ENCODE results near the gene SPDYE17. TPM values are rescaled to one million over a fixed set of nuclear protein-coding genes. Genes with fewer than 3 reads are reported as not detected.
"Not testable (repeated sequence)": the region's sequence is repeated elsewhere in the genome, so short reads cannot be mapped to it uniquely, and the experiment has no call there.

SPDYE17 gene
- total and polyA plus RNA-seq, 2 donors (not counting 1 experiment from before 2014, with no cell fraction given) = not detected

DNA sequence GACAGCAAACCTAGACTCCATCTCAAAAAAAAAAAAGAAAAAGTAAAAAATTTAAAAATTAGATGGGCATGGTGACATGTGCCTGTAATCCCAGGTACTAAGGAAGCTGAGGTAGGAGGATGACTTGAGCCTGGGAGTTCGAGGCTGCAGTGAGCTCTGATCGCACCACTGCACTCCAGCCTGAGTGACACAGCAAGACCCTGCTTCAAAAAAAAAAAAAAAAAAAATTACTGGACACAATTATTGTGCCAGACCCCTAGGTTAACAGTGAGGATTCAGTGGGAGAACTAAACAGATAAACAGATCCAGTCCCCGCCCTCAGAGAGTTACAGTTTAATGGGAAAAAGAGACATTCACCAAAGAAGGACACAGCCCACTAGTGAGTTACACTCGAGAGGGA, 31.6 kb upstream of the SPDYE17 start:
- H3K79me2 ChIP-seq (ENCODE audit: control insufficient read depth, insufficient read depth, low read length); H3K9me3 Mint-ChIP-seq (ENCODE audit: insufficient read depth); ATAC-seq (ENCODE audit: low read depth); POLR2A ChIA-PET; H3K9me3 ChIP-seq (ENCODE audit: control extremely low read depth in 1 of 3, control insufficient read depth in 2 of 3, insufficient read depth in 1 of 3, low read length in 2 of 3); H2AFZ ChIP-seq (ENCODE audit: insufficient read depth, low read depth, low read length, poor library complexity, severe bottlenecking); H3K4me2 ChIP-seq (replicated peaks; ENCODE audit: low read depth, low read length, poor library complexity, severe bottlenecking); H3K4me3 Mint-ChIP-seq; H3K27ac ChIP-seq (ENCODE audit: low read length in 2 of 2); H3K4me1 ChIP-seq (ENCODE audit: control insufficient read depth in 2 of 2, insufficient read depth in 2 of 2, low read length in 2 of 2); H3K4me3 ChIP-seq (ENCODE audit: control extremely low read depth in 1 of 5, extremely low read depth in 1 of 5, insufficient read depth in 1 of 5, low read depth in 2 of 5, low read length in 4 of 5); H3K27me3 ChIP-seq (replicated peaks in 1 of 4; ENCODE audit: control extremely low read depth in 1 of 4, control insufficient read depth in 3 of 4, insufficient read depth in 4 of 4, low read length in 3 of 4); DNase-seq; CTCF ChIA-PET; H4K20me1 ChIP-seq (ENCODE audit: control insufficient read depth, insufficient read depth, low read length, poor library complexity, severe bottlenecking); H3K27me3 Mint-ChIP-seq; H3K36me3 ChIP-seq (replicated peaks in 1 of 2; ENCODE audit: control extremely low read depth in 1 of 2, control insufficient read depth in 1 of 2, extremely low read depth in 1 of 2, insufficient read depth in 2 of 2, low read length in 1 of 2); H3K27ac Mint-ChIP-seq; intact Hi-C loops (cut with micrococcal nuclease); H3K9ac ChIP-seq (ENCODE audit: low read length): not testable (repeated sequence)
- H3K4me1 Mint-ChIP-seq = peaks cover 10% of the 10 kb centered on the region
- no CpG with 5 or more reads among the region's 4 CpGs for WGBS (ENCODE audit: insufficient coverage)

DNA sequence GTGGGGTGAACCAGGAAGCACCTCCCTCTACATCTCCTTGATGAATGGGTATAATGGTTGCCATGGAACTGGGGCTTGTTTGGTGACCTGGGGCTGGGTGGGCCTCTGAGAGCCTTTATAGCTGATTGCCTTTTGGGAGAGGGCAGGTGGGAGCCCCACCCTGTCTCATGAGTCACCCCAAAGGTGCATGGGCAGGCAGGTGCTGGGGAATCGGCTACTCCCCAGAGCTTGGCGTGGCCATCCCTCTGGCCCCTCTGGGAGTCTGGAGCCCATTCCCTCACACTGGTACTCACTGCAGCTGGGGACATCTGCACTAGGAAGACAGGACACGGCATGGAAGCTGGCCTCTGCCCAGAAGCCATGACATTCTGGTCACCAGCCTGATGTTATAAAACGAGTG, 30.4 kb upstream of the SPDYE17 start, which contains the start of gene SPDYE18:
SPDYE18 (minus strand) TSS at position 2 of the 400 bp plus-strand sequence. CDS start 2,046 bp downstream, outside the sequence.
- H3K36me3 ChIP-seq (replicated peaks in 1 of 2; ENCODE audit: control extremely low read depth in 1 of 2, control insufficient read depth in 1 of 2, extremely low read depth in 1 of 2, insufficient read depth in 2 of 2, low read length in 1 of 2); H3K9me3 ChIP-seq (ENCODE audit: control extremely low read depth in 1 of 3, control insufficient read depth in 2 of 3, insufficient read depth in 1 of 3, low read length in 2 of 3); H3K9ac ChIP-seq (ENCODE audit: low read length); H3K79me2 ChIP-seq (ENCODE audit: control insufficient read depth, insufficient read depth, low read length); CTCF ChIA-PET; intact Hi-C loops (cut with micrococcal nuclease); H3K4me1 ChIP-seq (ENCODE audit: control insufficient read depth in 2 of 2, insufficient read depth in 2 of 2, low read length in 2 of 2); H3K4me2 ChIP-seq (replicated peaks; ENCODE audit: low read depth, low read length, poor library complexity, severe bottlenecking); H3K27me3 Mint-ChIP-seq; H3K4me3 Mint-ChIP-seq; H4K20me1 ChIP-seq (ENCODE audit: control insufficient read depth, insufficient read depth, low read length, poor library complexity, severe bottlenecking); H3K4me3 ChIP-seq (ENCODE audit: control extremely low read depth in 1 of 5, extremely low read depth in 1 of 5, insufficient read depth in 1 of 5, low read depth in 2 of 5, low read length in 4 of 5); POLR2A ChIA-PET; H3K27ac Mint-ChIP-seq; H2AFZ ChIP-seq (ENCODE audit: insufficient read depth, low read depth, low read length, poor library complexity, severe bottlenecking); H3K27ac ChIP-seq (ENCODE audit: low read length in 2 of 2); H3K4me1 Mint-ChIP-seq; ATAC-seq (ENCODE audit: low read depth); DNase-seq; H3K9me3 Mint-ChIP-seq (ENCODE audit: insufficient read depth); H3K27me3 ChIP-seq (replicated peaks in 1 of 4; ENCODE audit: control extremely low read depth in 1 of 4, control insufficient read depth in 3 of 4, insufficient read depth in 4 of 4, low read length in 3 of 4): not testable (repeated sequence)
- 94% methylated on average over 2 of the region's 4 CpGs for WGBS (ENCODE audit: insufficient coverage)

DNA sequence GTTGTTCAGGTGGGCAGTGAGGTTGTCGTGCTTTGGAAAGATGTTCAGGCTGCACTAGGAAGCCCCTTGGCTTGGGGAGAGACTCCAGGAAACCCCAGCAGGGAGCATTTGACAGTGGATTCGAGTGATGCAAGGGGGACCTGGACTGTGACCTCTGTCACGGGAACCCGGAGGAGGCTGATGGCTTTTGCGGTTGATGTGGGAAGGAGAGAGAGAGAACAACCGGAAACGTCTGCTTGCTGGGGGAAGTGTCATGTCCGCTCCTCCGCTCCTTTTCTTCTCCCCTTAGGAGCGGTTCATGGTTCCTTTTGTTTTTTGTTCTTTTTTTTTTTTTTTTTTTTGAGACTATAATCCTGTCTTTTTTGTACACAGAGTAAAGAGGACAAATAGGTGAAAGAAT, 5.8 kb downstream of the SPDYE17 start:
- H3K27me3 ChIP-seq (replicated peaks in 1 of 4; ENCODE audit: control extremely low read depth in 1 of 4, control insufficient read depth in 3 of 4, insufficient read depth in 4 of 4, low read length in 3 of 4); H3K4me2 ChIP-seq (replicated peaks; ENCODE audit: low read depth, low read length, poor library complexity, severe bottlenecking); H3K4me1 ChIP-seq (ENCODE audit: control insufficient read depth in 2 of 2, insufficient read depth in 2 of 2, low read length in 2 of 2); H2AFZ ChIP-seq (ENCODE audit: insufficient read depth, low read depth, low read length, poor library complexity, severe bottlenecking); H3K36me3 ChIP-seq (replicated peaks in 1 of 2; ENCODE audit: control extremely low read depth in 1 of 2, control insufficient read depth in 1 of 2, extremely low read depth in 1 of 2, insufficient read depth in 2 of 2, low read length in 1 of 2); H3K4me1 Mint-ChIP-seq; H3K9ac ChIP-seq (ENCODE audit: low read length); H3K79me2 ChIP-seq (ENCODE audit: control insufficient read depth, insufficient read depth, low read length); CTCF ChIA-PET; DNase-seq; POLR2A ChIA-PET; H3K27me3 Mint-ChIP-seq; H3K4me3 Mint-ChIP-seq; ATAC-seq (ENCODE audit: low read depth); H3K27ac Mint-ChIP-seq; H3K27ac ChIP-seq (ENCODE audit: low read length in 2 of 2); H3K9me3 Mint-ChIP-seq (ENCODE audit: insufficient read depth); H3K4me3 ChIP-seq (ENCODE audit: control extremely low read depth in 1 of 5, extremely low read depth in 1 of 5, insufficient read depth in 1 of 5, low read depth in 2 of 5, low read length in 4 of 5); H3K9me3 ChIP-seq (ENCODE audit: control extremely low read depth in 1 of 3, control insufficient read depth in 2 of 3, insufficient read depth in 1 of 3, low read length in 2 of 3); intact Hi-C loops (cut with micrococcal nuclease); H4K20me1 ChIP-seq (ENCODE audit: control insufficient read depth, insufficient read depth, low read length, poor library complexity, severe bottlenecking): not testable (repeated sequence)
- no CpG with 5 or more reads among the region's 10 CpGs for WGBS (ENCODE audit: insufficient coverage)

DNA sequence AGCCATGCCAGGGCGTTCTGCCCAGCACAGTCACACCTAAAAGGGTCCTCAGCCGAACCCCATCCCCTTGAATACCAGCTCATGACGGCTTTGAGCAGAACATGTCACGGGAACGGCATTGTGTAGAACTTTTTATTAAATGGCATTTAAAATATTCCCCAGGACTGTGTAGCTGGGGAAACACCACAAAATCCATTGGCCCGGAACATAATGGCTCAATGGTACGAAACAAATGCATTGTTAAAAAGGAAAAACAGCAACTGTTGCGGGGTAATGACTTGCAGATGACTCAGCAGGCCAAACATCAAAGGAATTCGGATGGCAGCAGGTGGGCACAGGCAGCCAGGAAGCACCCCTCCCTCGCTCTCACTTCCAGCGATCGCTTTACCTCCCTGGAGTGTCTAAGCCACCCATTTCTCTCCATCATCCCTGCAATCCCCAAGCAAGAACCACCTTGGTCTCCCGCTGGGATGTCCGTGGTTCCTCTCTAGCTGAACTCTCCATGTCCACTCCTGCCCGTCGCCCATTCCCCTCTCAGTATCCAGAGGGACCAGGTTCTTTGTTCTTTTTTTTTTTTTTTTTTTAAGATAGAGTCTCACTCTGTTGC, 22.0 kb downstream of the SPDYE17 start:
- H3K79me2 ChIP-seq (ENCODE audit: control insufficient read depth, insufficient read depth, low read length); H3K4me3 Mint-ChIP-seq; H2AFZ ChIP-seq (ENCODE audit: insufficient read depth, low read depth, low read length, poor library complexity, severe bottlenecking); H3K4me3 ChIP-seq (ENCODE audit: control extremely low read depth in 1 of 5, extremely low read depth in 1 of 5, insufficient read depth in 1 of 5, low read depth in 2 of 5, low read length in 4 of 5); ATAC-seq (ENCODE audit: low read depth); CTCF ChIA-PET; H3K27me3 Mint-ChIP-seq; POLR2A ChIA-PET; H3K9ac ChIP-seq (ENCODE audit: low read length); H3K4me1 ChIP-seq (ENCODE audit: control insufficient read depth in 2 of 2, insufficient read depth in 2 of 2, low read length in 2 of 2); H3K4me1 Mint-ChIP-seq; H4K20me1 ChIP-seq (ENCODE audit: control insufficient read depth, insufficient read depth, low read length, poor library complexity, severe bottlenecking); DNase-seq; intact Hi-C loops (cut with micrococcal nuclease); H3K27ac ChIP-seq (ENCODE audit: low read length in 2 of 2); H3K9me3 ChIP-seq (ENCODE audit: control extremely low read depth in 1 of 3, control insufficient read depth in 2 of 3, insufficient read depth in 1 of 3, low read length in 2 of 3); H3K9me3 Mint-ChIP-seq (ENCODE audit: insufficient read depth); H3K36me3 ChIP-seq (replicated peaks in 1 of 2; ENCODE audit: control extremely low read depth in 1 of 2, control insufficient read depth in 1 of 2, extremely low read depth in 1 of 2, insufficient read depth in 2 of 2, low read length in 1 of 2); H3K4me2 ChIP-seq (replicated peaks; ENCODE audit: low read depth, low read length, poor library complexity, severe bottlenecking); H3K27me3 ChIP-seq (replicated peaks in 1 of 4; ENCODE audit: control extremely low read depth in 1 of 4, control insufficient read depth in 3 of 4, insufficient read depth in 4 of 4, low read length in 3 of 4); H3K27ac Mint-ChIP-seq: not testable (repeated sequence)
- WGBS (ENCODE audit: insufficient coverage) = no CpG with 5 or more reads among the region's 16 CpGs

Measured in B cell (primary cell).